ENCODE data around the gene LSM7.

LSM7 gene

DNA sequence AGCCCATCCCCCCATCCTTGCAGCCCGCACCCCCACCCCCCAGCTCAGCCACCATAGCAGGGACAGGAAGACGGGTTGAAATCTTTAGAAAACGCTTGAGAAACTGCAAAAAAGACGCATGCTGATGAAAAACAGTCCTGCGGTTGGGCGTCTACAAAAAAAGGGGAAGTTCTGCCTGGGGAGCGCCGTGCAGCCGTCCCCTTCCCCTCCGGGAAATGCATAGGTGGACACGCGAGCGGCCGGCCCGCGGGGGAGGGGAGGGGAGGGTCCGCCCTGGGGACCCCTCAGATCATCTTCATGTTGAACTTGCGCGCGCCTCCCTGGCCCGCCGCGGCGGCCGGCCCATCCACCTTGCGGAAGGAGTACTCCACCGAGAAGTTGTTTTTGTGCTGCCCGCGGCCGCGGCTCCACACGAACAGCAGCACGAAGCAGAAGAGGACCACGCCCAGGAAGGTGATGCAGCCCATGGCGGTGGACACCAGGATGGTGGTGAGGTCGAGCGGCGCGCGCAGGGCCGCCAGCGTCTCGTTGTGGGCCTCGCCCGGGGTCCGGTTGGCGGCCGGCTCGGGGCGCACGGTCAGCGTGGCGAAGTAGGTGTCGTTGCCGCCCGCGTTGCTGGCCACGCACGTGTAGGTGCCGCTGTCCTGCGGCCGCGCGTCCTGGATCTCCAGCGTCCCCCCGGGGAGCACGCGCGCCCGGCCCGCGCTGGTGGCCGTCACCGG lies 38.5 kb downstream of the LSM7 start:
- Histone ChIP-seq H3K27me3 (ENCODE audit: insufficient read depth, poor library complexity, severe bottlenecking) (no peaks in the 10 kb centered on the region), H3K27ac (replicated peaks) (peak overlapping the region; percentile 100), H3K4me3 (replicated peaks; ENCODE audit: insufficient read depth, low read length) (peak overlapping the region; percentile 92)
- TF ChIP-seq SPI1 (IDR thresholded peaks at IDR 0.05; ENCODE audit: borderline replicate concordance, low read depth) (peak; percentile 81; the same call in 1 of the 2 replicates), GABPA (IDR thresholded peaks at IDR 0.05; ENCODE audit: low read depth) (0 out of 2 replicates have a peak, but pooled peaks have one; percentile 38), POLR2AphosphoS5 (IDR thresholded peaks at IDR 0.05; ENCODE audit: low read depth) (peak; percentile 84)
- TF ChIP-seq, protein P1, sequence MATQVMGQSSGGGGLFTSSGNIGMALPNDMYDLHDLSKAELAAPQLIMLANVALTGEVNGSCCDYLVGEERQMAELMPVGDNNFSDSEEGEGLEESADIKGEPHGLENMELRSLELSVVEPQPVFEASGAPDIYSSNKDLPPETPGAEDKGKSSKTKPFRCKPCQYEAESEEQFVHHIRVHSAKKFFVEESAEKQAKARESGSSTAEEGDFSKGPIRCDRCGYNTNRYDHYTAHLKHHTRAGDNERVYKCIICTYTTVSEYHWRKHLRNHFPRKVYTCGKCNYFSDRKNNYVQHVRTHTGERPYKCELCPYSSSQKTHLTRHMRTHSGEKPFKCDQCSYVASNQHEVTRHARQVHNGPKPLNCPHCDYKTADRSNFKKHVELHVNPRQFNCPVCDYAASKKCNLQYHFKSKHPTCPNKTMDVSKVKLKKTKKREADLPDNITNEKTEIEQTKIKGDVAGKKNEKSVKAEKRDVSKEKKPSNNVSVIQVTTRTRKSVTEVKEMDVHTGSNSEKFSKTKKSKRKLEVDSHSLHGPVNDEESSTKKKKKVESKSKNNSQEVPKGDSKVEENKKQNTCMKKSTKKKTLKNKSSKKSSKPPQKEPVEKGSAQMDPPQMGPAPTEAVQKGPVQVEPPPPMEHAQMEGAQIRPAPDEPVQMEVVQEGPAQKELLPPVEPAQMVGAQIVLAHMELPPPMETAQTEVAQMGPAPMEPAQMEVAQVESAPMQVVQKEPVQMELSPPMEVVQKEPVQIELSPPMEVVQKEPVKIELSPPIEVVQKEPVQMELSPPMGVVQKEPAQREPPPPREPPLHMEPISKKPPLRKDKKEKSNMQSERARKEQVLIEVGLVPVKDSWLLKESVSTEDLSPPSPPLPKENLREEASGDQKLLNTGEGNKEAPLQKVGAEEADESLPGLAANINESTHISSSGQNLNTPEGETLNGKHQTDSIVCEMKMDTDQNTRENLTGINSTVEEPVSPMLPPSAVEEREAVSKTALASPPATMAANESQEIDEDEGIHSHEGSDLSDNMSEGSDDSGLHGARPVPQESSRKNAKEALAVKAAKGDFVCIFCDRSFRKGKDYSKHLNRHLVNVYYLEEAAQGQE (IDR thresholded peaks at IDR 0.05; ENCODE audit: insufficient replicate concordance, low read depth): peak; percentile 40
- TF ChIP-seq, protein P2, sequence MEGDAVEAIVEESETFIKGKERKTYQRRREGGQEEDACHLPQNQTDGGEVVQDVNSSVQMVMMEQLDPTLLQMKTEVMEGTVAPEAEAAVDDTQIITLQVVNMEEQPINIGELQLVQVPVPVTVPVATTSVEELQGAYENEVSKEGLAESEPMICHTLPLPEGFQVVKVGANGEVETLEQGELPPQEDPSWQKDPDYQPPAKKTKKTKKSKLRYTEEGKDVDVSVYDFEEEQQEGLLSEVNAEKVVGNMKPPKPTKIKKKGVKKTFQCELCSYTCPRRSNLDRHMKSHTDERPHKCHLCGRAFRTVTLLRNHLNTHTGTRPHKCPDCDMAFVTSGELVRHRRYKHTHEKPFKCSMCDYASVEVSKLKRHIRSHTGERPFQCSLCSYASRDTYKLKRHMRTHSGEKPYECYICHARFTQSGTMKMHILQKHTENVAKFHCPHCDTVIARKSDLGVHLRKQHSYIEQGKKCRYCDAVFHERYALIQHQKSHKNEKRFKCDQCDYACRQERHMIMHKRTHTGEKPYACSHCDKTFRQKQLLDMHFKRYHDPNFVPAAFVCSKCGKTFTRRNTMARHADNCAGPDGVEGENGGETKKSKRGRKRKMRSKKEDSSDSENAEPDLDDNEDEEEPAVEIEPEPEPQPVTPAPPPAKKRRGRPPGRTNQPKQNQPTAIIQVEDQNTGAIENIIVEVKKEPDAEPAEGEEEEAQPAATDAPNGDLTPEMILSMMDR (IDR thresholded peaks at IDR 0.05; ENCODE audit: insufficient read depth, low read length): no peak
- DNase-seq (ENCODE audit: low read depth in 1 of 2, low spot score in 1 of 2): peak; percentile 88 to 95

DNA sequence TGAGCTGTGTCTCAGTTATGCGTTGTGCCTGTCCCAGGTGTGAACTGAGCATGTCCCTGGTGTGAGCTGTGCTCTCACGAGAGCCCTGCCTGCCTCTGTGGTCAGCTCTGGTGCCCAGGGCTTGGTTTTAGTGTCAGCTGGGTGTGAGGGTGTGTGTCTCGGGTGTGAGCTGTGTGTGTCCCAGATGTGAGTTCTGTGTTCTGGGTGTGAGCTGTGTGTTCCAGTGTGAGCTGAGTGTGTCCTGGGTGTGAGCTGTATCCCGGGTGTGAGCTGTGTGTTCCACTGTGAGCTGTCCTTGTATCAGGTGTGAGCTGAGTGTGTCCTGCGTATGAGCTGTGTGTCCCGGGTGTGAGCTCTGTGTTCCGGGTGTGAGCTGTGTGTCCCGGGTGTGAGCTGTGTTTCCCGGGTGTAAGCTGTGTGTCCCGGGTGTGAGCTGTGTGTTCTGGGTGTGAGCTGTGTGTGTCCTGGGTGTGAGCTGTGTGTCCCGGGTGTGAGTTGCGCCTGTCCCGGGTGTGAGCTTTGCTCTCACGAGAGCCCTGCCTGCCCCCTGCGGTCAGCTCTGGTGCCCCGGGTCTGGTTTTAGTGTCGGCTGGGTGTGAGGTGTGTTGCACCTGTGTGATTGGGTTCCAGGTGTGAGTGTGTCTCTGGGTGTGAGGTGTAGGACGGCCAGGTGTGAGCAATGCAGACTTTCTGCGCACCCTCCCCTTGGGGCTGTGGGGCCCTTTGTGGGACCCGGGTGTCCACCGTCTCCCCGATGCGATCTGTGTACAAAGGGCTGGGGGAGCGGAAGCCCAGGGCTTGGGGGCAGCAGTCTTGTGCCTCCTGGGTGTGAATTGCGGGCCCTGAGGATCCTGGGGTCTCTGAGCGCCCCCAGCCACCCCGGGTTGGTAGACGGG lies 39.3 kb downstream of the LSM7 start:
- Histone ChIP-seq H3K27me3 (ENCODE audit: insufficient read depth, poor library complexity, severe bottlenecking) (no peaks in the 10 kb centered on the region), H3K4me3 (replicated peaks; ENCODE audit: insufficient read depth, low read length) (peak overlapping the region; percentile 20), H3K27ac (replicated peaks) (peak overlapping the region; percentile 100)
- TF ChIP-seq, protein P1 (IDR thresholded peaks at IDR 0.05; ENCODE audit: insufficient replicate concordance, low read depth): no peak
- no peak for TF ChIP-seq POLR2AphosphoS5 (IDR thresholded peaks at IDR 0.05; ENCODE audit: low read depth)
- no peak for TF ChIP-seq SPI1 (IDR thresholded peaks at IDR 0.05; ENCODE audit: borderline replicate concordance, low read depth)
- no peak for TF ChIP-seq GABPA (IDR thresholded peaks at IDR 0.05; ENCODE audit: low read depth)
- TF ChIP-seq, protein P2 (IDR thresholded peaks at IDR 0.05; ENCODE audit: insufficient read depth, low read length): no peak
- peak; percentile 54 to 72 for DNase-seq (ENCODE audit: low read depth in 1 of 2, low spot score in 1 of 2)

DNA sequence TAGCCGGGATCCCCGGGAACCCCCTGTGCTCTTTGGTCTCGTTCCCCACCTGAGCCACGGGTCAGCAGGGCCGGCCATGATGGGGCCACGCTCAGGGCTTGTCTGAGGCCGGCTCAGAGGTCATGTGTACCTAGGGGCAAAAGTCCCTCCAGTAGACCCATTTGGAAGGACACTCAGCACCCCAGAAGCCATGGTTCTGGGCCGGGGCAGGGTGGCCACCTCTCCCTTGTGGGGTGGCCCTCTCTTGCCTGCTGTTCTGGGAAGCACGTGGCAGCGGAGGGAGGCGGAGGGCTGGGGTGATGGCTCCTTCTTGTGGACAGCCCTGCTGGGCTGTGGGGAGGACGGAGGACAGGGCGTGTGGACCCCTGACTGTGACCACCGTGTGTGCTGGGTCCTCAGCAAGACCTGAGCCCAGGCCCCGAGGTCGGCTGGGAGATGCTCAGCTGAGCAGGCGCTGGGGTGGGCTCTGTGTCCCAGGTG lies 40.0 kb downstream of the LSM7 start:
- TF ChIP-seq SPI1 (IDR thresholded peaks at IDR 0.05; ENCODE audit: borderline replicate concordance, low read depth) (no peak), POLR2AphosphoS5 (IDR thresholded peaks at IDR 0.05; ENCODE audit: low read depth) (no peak), GABPA (IDR thresholded peaks at IDR 0.05; ENCODE audit: low read depth) (no peak)
- TF ChIP-seq, protein P1 (IDR thresholded peaks at IDR 0.05; ENCODE audit: insufficient replicate concordance, low read depth): no peak
- TF ChIP-seq, protein P2 (IDR thresholded peaks at IDR 0.05; ENCODE audit: insufficient read depth, low read length): no peak
- Histone ChIP-seq H3K27ac (replicated peaks) (peak overlapping the region; percentile 100), H3K27me3 (ENCODE audit: insufficient read depth, poor library complexity, severe bottlenecking) (no peaks in the 10 kb centered on the region), H3K4me3 (replicated peaks; ENCODE audit: insufficient read depth, low read length) (no peak overlapping the region)
- DNase-seq (ENCODE audit: low read depth in 1 of 2, low spot score in 1 of 2): no peak

Measured in HL-60 (cell line).